Stimulated activated CD8-positive, alpha-beta memory T cell treated with anti-CD3 and anti-CD28 coated beads, Interleukin-7, amount 100 ng/mL, for 1 hour (primary cell): Measurements from ENCODE around the gene PTPN1.
"Not testable (repeated sequence)": the region's sequence is repeated elsewhere in the genome, so short reads cannot be mapped to it uniquely, and the experiment has no call there.

ENCODE experiments used
- DNase-seq, 2 donors: peaks; one replicate each; pipeline ENCODE4 v3.0.0-alpha.2; 2020; ENCODE audit warnings: low read depth in 2 of 2

Gene PTPN1

GRCh38 chr20:50608750-50609104 lies 98.5 kb downstream of the PTPN1 start:
- no peak for DNase-seq

- no peak for DNase-seq
Observed at GRCh38 chr20:50609438-50609989, 99.3 kb downstream of the PTPN1 start.

GRCh38 chr20:50610212-50610718 lies 100.1 kb downstream of the PTPN1 start:
- DNase-seq: no peak

- no peak for DNase-seq
Observed at GRCh38 chr20:50611128-50611810, 101.1 kb downstream of the PTPN1 start.

- no peak for DNase-seq
Observed at GRCh38 chr20:50613438-50614169, 103.4 kb downstream of the PTPN1 start.

- no peak for DNase-seq
Observed at GRCh38 chr20:50615407-50615806, 105.2 kb downstream of the PTPN1 start.

GRCh38 chr20:50617022-50617421 lies 106.8 kb downstream of the PTPN1 start:
- DNase-seq: no peak

GRCh38 chr20:50618537-50618936 lies 108.4 kb downstream of the PTPN1 start:
- no peak for DNase-seq

GRCh38 chr20:50620459-50620858 lies 110.3 kb downstream of the PTPN1 start:
- not testable (repeated sequence) for DNase-seq

- DNase-seq: no peak
Observed at GRCh38 chr20:50621068-50621665, 111.0 kb downstream of the PTPN1 start.

- DNase-seq: no peak
Observed at GRCh38 chr20:50624351-50625016, 114.3 kb downstream of the PTPN1 start.

GRCh38 chr20:50625986-50626677 lies 115.9 kb downstream of the PTPN1 start:
- no peak for DNase-seq

GRCh38 chr20:50627747-50628146 lies 117.6 kb downstream of the PTPN1 start:
- DNase-seq: no peak

- DNase-seq: no peak
Observed at GRCh38 chr20:50628332-50628731, 118.1 kb downstream of the PTPN1 start.

GRCh38 chr20:50628853-50629669 lies 118.9 kb downstream of the PTPN1 start:
- DNase-seq: no peak

GRCh38 chr20:50629670-50630045 lies 119.5 kb downstream of the PTPN1 start:
- DNase-seq: no peak

- no peak for DNase-seq
Observed at GRCh38 chr20:50630578-50631263, 120.5 kb downstream of the PTPN1 start.

- no peak for DNase-seq
Observed at GRCh38 chr20:50632236-50632635, 122.1 kb downstream of the PTPN1 start.

GRCh38 chr20:50632701-50633100 lies 122.5 kb downstream of the PTPN1 start:
- no peak for DNase-seq

GRCh38 chr20:50633361-50633760 lies 123.2 kb downstream of the PTPN1 start:
- no peak for DNase-seq
